Measurements from ENCODE around the gene LRP3.

DNA sequence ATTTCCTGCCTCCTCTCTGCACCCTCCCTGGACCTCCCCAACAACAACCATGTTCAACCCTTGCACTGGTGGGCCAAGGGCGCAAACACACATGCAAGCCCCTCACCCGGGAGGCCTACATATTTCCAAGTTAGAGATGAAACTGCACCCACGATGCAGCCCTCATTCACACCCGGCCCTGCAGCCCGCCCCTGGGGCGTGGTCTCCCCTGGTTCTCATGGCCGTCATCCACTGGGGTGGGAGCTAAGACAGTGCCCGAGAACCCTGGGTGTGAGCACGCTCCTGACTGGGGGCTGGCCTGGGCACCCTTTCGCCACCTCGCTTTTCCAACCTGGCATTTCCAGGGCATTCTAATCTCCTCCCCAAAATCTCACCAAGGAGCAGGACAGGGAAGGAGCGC lies 38.5 kb downstream of the LRP3 start:
- TF ChIP-seq YY1 (IDR thresholded peaks at IDR 0.05; ENCODE audit: insufficient read depth, insufficient read length): no peak
- no peak for TF ChIP-seq ZNF274 (IDR thresholded peaks at IDR 0.05; ENCODE audit: low read depth, low read length)
- no peak for TF ChIP-seq SUZ12 (IDR thresholded peaks at IDR 0.05; ENCODE audit: extremely low read depth, insufficient read depth, insufficient read length)
